ENCODE measurements around the gene GNG12. TPM values are rescaled to one million over a fixed set of nuclear protein-coding genes. Genes with fewer than 3 reads are reported as not detected.

Gene GNG12
- total RNA-seq, 1 experiment from 2014 or later: 12.5 TPM

- H3K27me3 ChIP-seq (replicated peaks; ENCODE audit: control insufficient read depth, insufficient read depth, low read length): no peaks in the 10 kb centered on the region
- Mint-ChIP-seq H3K36me3 (ENCODE audit: insufficient read depth, unreplicated experiment) (no peaks in the 10 kb centered on the region), H3K27ac (ENCODE audit: unreplicated experiment) (no peak overlapping the region), H3K4me1 (ENCODE audit: low read depth, unreplicated experiment) (peaks cover 13% of the 10 kb centered on the region), H3K27me3 (ENCODE audit: insufficient read depth, unreplicated experiment) (no peaks in the 10 kb centered on the region), H3K4me3 (ENCODE audit: unreplicated experiment) (no peak overlapping the region), H3K9me3 (ENCODE audit: unreplicated experiment) (no peaks in the 10 kb centered on the region)
- H3K4me1 ChIP-seq: no peaks in the 10 kb centered on the region
- no peak for DNase-seq
- no TSS peak for BruUV-seq (replicated peaks)
- intact Hi-C loops (cut with micrococcal nuclease; ENCODE audit: unreplicated experiment): no loop called here
- H3K9me3 ChIP-seq: no peaks in the 10 kb centered on the region
- TF ChIP-seq CTCF (IDR thresholded peaks at IDR 0.05; ENCODE audit: insufficient read depth in 1 of 2, low read depth in 1 of 2, low read length in 1 of 2, severe bottlenecking in 1 of 2, unreplicated experiment in 1 of 2): no peak
- ChIA-PET POLR2A (no interaction called here), CTCF (no interaction called here)
- H3K36me3 ChIP-seq (ENCODE audit: control insufficient read depth, insufficient read depth, low read length): no peaks in the 10 kb centered on the region
- no peak overlapping the region for H3K4me3 ChIP-seq (ENCODE audit: low read depth, low read length)
Measured at GRCh38 chr1:67716800-67717199, 116.5 kb downstream of the GNG12 start.

- no peak for TF ChIP-seq CTCF (IDR thresholded peaks at IDR 0.05; ENCODE audit: insufficient read depth in 1 of 2, low read depth in 1 of 2, low read length in 1 of 2, severe bottlenecking in 1 of 2, unreplicated experiment in 1 of 2)
- Histone ChIP-seq H3K36me3 (ENCODE audit: control insufficient read depth, insufficient read depth, low read length) (no peaks in the 10 kb centered on the region), H3K4me3 (ENCODE audit: low read depth, low read length) (no peak overlapping the region), H3K4me1 (no peaks in the 10 kb centered on the region), H3K27me3 (replicated peaks; ENCODE audit: control insufficient read depth, insufficient read depth, low read length) (no peaks in the 10 kb centered on the region), H3K9me3 (no peaks in the 10 kb centered on the region)
- ChIA-PET POLR2A (no interaction called here), CTCF (no interaction called here)
- H3K4me3 Mint-ChIP-seq (ENCODE audit: unreplicated experiment): no peak overlapping the region
- H3K9me3 Mint-ChIP-seq (ENCODE audit: unreplicated experiment): no peaks in the 10 kb centered on the region
- no peak overlapping the region for H3K27ac Mint-ChIP-seq (ENCODE audit: unreplicated experiment)
- no peaks in the 10 kb centered on the region for H3K27me3 Mint-ChIP-seq (ENCODE audit: insufficient read depth, unreplicated experiment)
- DNase-seq: no peak
- peaks cover 13% of the 10 kb centered on the region for H3K4me1 Mint-ChIP-seq (ENCODE audit: low read depth, unreplicated experiment)
- intact Hi-C loops (cut with micrococcal nuclease; ENCODE audit: unreplicated experiment): no loop called here
- H3K36me3 Mint-ChIP-seq (ENCODE audit: insufficient read depth, unreplicated experiment): no peaks in the 10 kb centered on the region
- no TSS peak for BruUV-seq (replicated peaks)
Measured at GRCh38 chr1:67715819-67716218, 117.4 kb downstream of the GNG12 start.

GRCh38 chr1:67713057-67713846 lies 120.0 kb downstream of the GNG12 start:
- H3K4me3 ChIP-seq (ENCODE audit: low read depth, low read length): no peak overlapping the region
- intact Hi-C loops (cut with micrococcal nuclease; ENCODE audit: unreplicated experiment): no loop called here
- no peaks in the 10 kb centered on the region for H3K27me3 Mint-ChIP-seq (ENCODE audit: insufficient read depth, unreplicated experiment)
- no peak for TF ChIP-seq CTCF (IDR thresholded peaks at IDR 0.05; ENCODE audit: insufficient read depth in 1 of 2, low read depth in 1 of 2, low read length in 1 of 2, severe bottlenecking in 1 of 2, unreplicated experiment in 1 of 2)
- H3K4me1 Mint-ChIP-seq (ENCODE audit: low read depth, unreplicated experiment): peaks cover 13% of the 10 kb centered on the region
- no peaks in the 10 kb centered on the region for H3K9me3 ChIP-seq
- H3K27ac Mint-ChIP-seq (ENCODE audit: unreplicated experiment): no peak overlapping the region
- DNase-seq: no peak
- CTCF ChIA-PET: no interaction called here
- POLR2A ChIA-PET: no interaction called here
- no TSS peak for BruUV-seq (replicated peaks)
- no peaks in the 10 kb centered on the region for H3K9me3 Mint-ChIP-seq (ENCODE audit: unreplicated experiment)
- no peaks in the 10 kb centered on the region for H3K27me3 ChIP-seq (replicated peaks; ENCODE audit: control insufficient read depth, insufficient read depth, low read length)
- H3K4me1 ChIP-seq: no peaks in the 10 kb centered on the region
- no peaks in the 10 kb centered on the region for H3K36me3 ChIP-seq (ENCODE audit: control insufficient read depth, insufficient read depth, low read length)
- no peaks in the 10 kb centered on the region for H3K36me3 Mint-ChIP-seq (ENCODE audit: insufficient read depth, unreplicated experiment)
- no peak overlapping the region for H3K4me3 Mint-ChIP-seq (ENCODE audit: unreplicated experiment)
